Fibroblast of villous mesenchyme (primary cell): ENCODE data around the gene L3MBTL4. TPM values are rescaled to one million over a fixed set of nuclear protein-coding genes. Genes with fewer than 3 reads are reported as not detected.

Source experiments
- DNase-seq: peaks from one replicate; pipeline ENCODE4 v3.0.0-alpha.2; 2010; ENCODE audit warnings: low read depth
- H3K4me3 ChIP-seq: 2 replicates; pipeline ENCODE4 v1.5.1; 2011; ENCODE audit warnings: low read depth, mild to moderate bottlenecking, low read length
- CTCF ChIP-seq: IDR thresholded peaks from 2 replicates; pipeline ENCODE4 v1.5.1; 2012; ENCODE audit warnings: low read depth, mild to moderate bottlenecking, low read length; ENCODE audit not compliant: insufficient read depth
- total RNA-seq: library from RNA; depleted of rRNA; stranded (reverse); fragments of >200 nt; gene quantifications from 2 replicates; pipeline ENCODE4 v1.2.3, GENCODE V29; 2012

Gene L3MBTL4
- total RNA-seq, 1 donor = not detected

- no peak overlapping the region for H3K4me3 ChIP-seq
- no peak for DNase-seq
- no peak for TF ChIP-seq CTCF
Measured at GRCh38 chr18:6210349-6211173, 204.2 kb downstream of the L3MBTL4 start.

- no peak for DNase-seq
- H3K4me3 ChIP-seq = no peak overlapping the region
- TF ChIP-seq CTCF = no peak
Measured at GRCh38 chr18:6207941-6208340, 206.8 kb downstream of the L3MBTL4 start.

- no peak for TF ChIP-seq CTCF
- no peak for DNase-seq
- H3K4me3 ChIP-seq = no peak overlapping the region
Measured at GRCh38 chr18:6207116-6207515, 207.6 kb downstream of the L3MBTL4 start.

- no peak for TF ChIP-seq CTCF
- no peak for DNase-seq
Measured at GRCh38 chr18:6205706-6206105, 209.0 kb downstream of the L3MBTL4 start.

GRCh38 chr18:6204476-6204875, 210.2 kb downstream of the L3MBTL4 start:
- no peak overlapping the region for H3K4me3 ChIP-seq
- no peak for DNase-seq
- TF ChIP-seq CTCF = no peak

More at GRCh38 chr18:6205706-6206105, 209.0 kb downstream of the L3MBTL4 start:
- no peak overlapping the region for H3K4me3 ChIP-seq

GRCh38 chr18:6203791-6204190, 210.9 kb downstream of the L3MBTL4 start:
- no peak for TF ChIP-seq CTCF
- DNase-seq = no peak
- no peak overlapping the region for H3K4me3 ChIP-seq
